CD4-positive, alpha-beta memory T cell (primary cell): ENCODE measurements around the gene ICA1L. TPM values are rescaled to one million over a fixed set of nuclear protein-coding genes. Genes with fewer than 3 reads are reported as not detected.
A peak's percentile ranks its signal among the peaks of the same experiment; 100 is the strongest.

Source experiments
- CTCF ChIA-PET: fragments of 350-600 bp; sonication (Branson Sonifier 250); formaldehyde crosslinking; loops from one replicate; lab custom pipeline; 2021; ENCODE audit warnings: inconsistent platforms; ENCODE audit not compliant: partially characterized antibody; lab: Charles Lee
- POLR2A ChIA-PET: fragments of 350-600 bp; sonication (Branson Sonifier 250); formaldehyde crosslinking; loops from one replicate; lab custom pipeline; 2021; ENCODE audit not compliant: partially characterized antibody; lab: Charles Lee
- DNase-seq, 5 donors: peaks; one replicate each; pipeline versions ENCODE4 v3.0.0 to v3.0.0-alpha.2; 2020 to 2022; ENCODE audit warnings: mixed read lengths in 1 of 5
- H3K27ac ChIP-seq: one replicate; pipeline ENCODE4 v1.7.0; 2013; ENCODE audit warnings: low read depth, low read length
- H3K27me3 ChIP-seq: 2 replicates; pipeline ENCODE4 v1.7.0; 2013; ENCODE audit warnings: mild to moderate bottlenecking, low read length, moderate library complexity; ENCODE audit not compliant: insufficient read depth
- H3K36me3 ChIP-seq: 2 replicates; pipeline ENCODE4 v1.7.0; 2013; ENCODE audit warnings: mild to moderate bottlenecking, low read length, moderate library complexity; ENCODE audit not compliant: insufficient read depth
- H3K4me1 ChIP-seq: 2 replicates; pipeline ENCODE4 v1.7.0; 2013; ENCODE audit warnings: mild to moderate bottlenecking, low read length, moderate library complexity; ENCODE audit not compliant: insufficient read depth
- H3K4me3 ChIP-seq, 2 donors: one replicate each; pipeline ENCODE4 v1.7.0; 2013; ENCODE audit warnings: low read length in 2 of 2, mild to moderate bottlenecking in 1 of 2
- H3K9me3 ChIP-seq, 2 donors: one replicate each; pipeline ENCODE4 v1.7.0; 2013; ENCODE audit warnings: low read length in 2 of 2, control low read depth in 1 of 2; ENCODE audit not compliant: control insufficient read depth in 1 of 2
- H3K27ac Mint-ChIP-seq, 7 donors: one replicate each; pipeline ENCODE4 v1.8.0; 2020 to 2021; ENCODE audit warnings: mixed read lengths in 7 of 7, mild to moderate bottlenecking in 6 of 7, inconsistent platforms in 3 of 7, moderate library complexity in 3 of 7
- H3K27me3 Mint-ChIP-seq, 2 donors: one replicate each; pipeline ENCODE4 v1.8.0; 2020 to 2021; ENCODE audit warnings: mixed read lengths in 2 of 2
- H3K36me3 Mint-ChIP-seq, 2 donors: one replicate each; pipeline ENCODE4 v1.8.0; 2020 to 2021; ENCODE audit warnings: mixed read lengths in 2 of 2, inconsistent platforms in 1 of 2, mild to moderate bottlenecking in 1 of 2
- H3K4me1 Mint-ChIP-seq, 4 donors: one replicate each; pipeline ENCODE4 v1.8.0; 2020 to 2021; ENCODE audit warnings: mixed read lengths in 4 of 4, mild to moderate bottlenecking in 1 of 4
- H3K4me3 Mint-ChIP-seq, 8 donors: one replicate each; pipeline ENCODE4 v1.8.0; 2020 to 2021; ENCODE audit warnings: mixed read lengths in 8 of 8, mild to moderate bottlenecking in 7 of 8, moderate library complexity in 6 of 8, inconsistent platforms in 3 of 8
- H3K9me3 Mint-ChIP-seq, 8 donors: one replicate each; pipeline ENCODE4 v1.8.0; 2020 to 2021; ENCODE audit warnings: mixed read lengths in 8 of 8, mild to moderate bottlenecking in 5 of 8, inconsistent platforms in 3 of 8, moderate library complexity in 1 of 8
- intact Hi-C: fragments of 100-400 bp; cut with micrococcal nuclease; formaldehyde crosslinking; loops from one replicate; pipeline ENCODE4 v1.15.1; 2023
- polyA plus RNA-seq, 2 donors: library from polyadenylated mRNA; unstranded; fragments of 300-500 nt; fragmentation: Illumina TruSeq; gene quantifications; one replicate each; pipeline ENCODE4 v1.2.3, GENCODE V29; 2021
- total RNA-seq, 2 experiments: library from RNA; stranded (reverse); gene quantifications; one replicate each; pipeline ENCODE4 v1.2.3, GENCODE V29; 2021

ICA1L gene
- total and polyA plus RNA-seq, 4 experiments from 2014 or later: 0.45 to 1.8 (median 0.54) TPM

DNA sequence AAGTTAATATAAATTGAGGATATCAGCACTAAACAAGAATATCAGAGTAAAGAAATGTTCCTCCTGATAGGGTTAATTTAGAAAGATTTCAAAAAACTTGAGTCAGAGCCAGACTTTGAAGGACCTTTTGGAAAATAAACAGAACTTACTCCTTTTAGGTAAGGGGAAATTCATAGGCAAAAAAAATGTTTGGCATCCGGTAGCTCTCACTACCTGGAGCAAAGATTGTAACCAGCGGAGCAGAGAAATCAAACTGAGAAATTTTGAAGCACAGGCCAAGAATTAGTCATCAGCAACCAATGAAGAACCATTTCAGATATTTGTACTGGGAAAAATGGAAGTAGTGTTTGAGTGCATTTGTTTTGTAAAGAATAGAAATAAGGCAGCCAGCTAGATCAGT is 113.0 kb downstream of the ICA1L start:
- DNase-seq: no peak
- H3K27ac Mint-ChIP-seq: peak overlapping the region in 3 of 7 donors; percentile 6 to 74 (median 35)
- no peaks in the 10 kb centered on the region for H3K27me3 ChIP-seq
- intact Hi-C loops: no loop called here
- no peaks in the 10 kb centered on the region for H3K27me3 Mint-ChIP-seq
- no peak overlapping the region for H3K27ac ChIP-seq
- POLR2A ChIA-PET: no interaction called here
- CTCF ChIA-PET: interaction anchor here (1.1 to 1.4 kb wide), 2 partner anchors 10 to 170 kb away, joined by 3 to 4 read pairs; no protein-coding TSS in a partner anchor
- no peaks in the 10 kb centered on the region for H3K4me1 ChIP-seq
- H3K4me3 ChIP-seq: no peak overlapping the region
- H3K9me3 Mint-ChIP-seq: peaks cover 0 to 1% (median 0%) of the 10 kb centered on the region in 8 donors
- H3K4me3 Mint-ChIP-seq: no peak overlapping the region
- H3K36me3 ChIP-seq: peaks cover 26% of the 10 kb centered on the region
- peaks cover 0 to 4% (median 0%) of the 10 kb centered on the region in 4 donors for H3K4me1 Mint-ChIP-seq
- H3K9me3 ChIP-seq: no peaks in the 10 kb centered on the region
- peaks cover 62 to 66% of the 10 kb centered on the region in 2 donors for H3K36me3 Mint-ChIP-seq

GRCh38 chr2:202758128-202758527 is 113.4 kb downstream of the ICA1L start:
- H3K36me3 Mint-ChIP-seq: peaks cover 65% of the 10 kb centered on the region in 2 donors

DNA sequence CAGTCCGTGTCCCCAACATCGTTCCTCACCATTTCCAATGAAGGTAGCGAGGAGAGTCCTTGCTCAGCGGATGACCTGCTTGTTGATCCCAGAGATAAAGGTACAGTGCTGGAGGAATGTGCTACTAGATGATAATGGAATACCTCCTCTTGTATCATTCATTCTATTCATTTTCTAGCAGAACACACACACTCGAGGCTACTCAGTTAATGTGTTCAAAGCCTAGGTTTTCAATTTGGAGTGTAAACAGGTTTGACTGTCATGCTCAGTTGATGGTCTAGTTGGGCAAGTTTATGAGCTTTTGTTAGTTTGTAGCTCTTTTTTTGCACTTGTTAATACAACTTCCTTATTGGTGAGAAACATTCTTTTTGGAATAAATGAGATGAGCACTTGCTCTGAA is 114.2 kb downstream of the ICA1L start:
- ChIA-PET CTCF (interaction anchor here (1.1 to 1.4 kb wide), 2 partner anchors 11 to 169 kb away, joined by 3 to 4 read pairs; no protein-coding TSS in a partner anchor), POLR2A (no interaction called here)
- Mint-ChIP-seq H3K27me3 (no peaks in the 10 kb centered on the region), H3K9me3 (peaks cover 0 to 2% (median 0%) of the 10 kb centered on the region in 8 donors), H3K4me1 (peaks cover 0 to 11% (median 1%) of the 10 kb centered on the region in 4 donors), H3K36me3 (peaks cover 62 to 63% of the 10 kb centered on the region in 2 donors), H3K27ac (peak overlapping the region in 1 of 7 donors; percentile 29), H3K4me3 (no peak overlapping the region)
- Histone ChIP-seq H3K4me1 (no peaks in the 10 kb centered on the region), H3K36me3 (peaks cover 26% of the 10 kb centered on the region), H3K4me3 (no peak overlapping the region), H3K9me3 (no peaks in the 10 kb centered on the region), H3K27ac (no peak overlapping the region), H3K27me3 (no peaks in the 10 kb centered on the region)
- DNase-seq: no peak
- intact Hi-C loops: no loop called here

More at GRCh38 chr2:202758128-202758527, 113.4 kb downstream of the ICA1L start:
- ChIA-PET POLR2A (no interaction called here), CTCF (interaction anchor here (1.1 to 1.4 kb wide), 2 partner anchors 10 to 169 kb away, joined by 3 to 4 read pairs; no protein-coding TSS in a partner anchor)
- peaks cover 26% of the 10 kb centered on the region for H3K36me3 ChIP-seq
- H3K27me3 ChIP-seq: no peaks in the 10 kb centered on the region
- no peak overlapping the region for H3K27ac ChIP-seq
- intact Hi-C loops: no loop called here
- no peak for DNase-seq
- no peaks in the 10 kb centered on the region for H3K4me1 ChIP-seq
- Mint-ChIP-seq H3K4me1 (peaks cover 0 to 7% (median 1%) of the 10 kb centered on the region in 4 donors), H3K4me3 (no peak overlapping the region), H3K27me3 (no peaks in the 10 kb centered on the region), H3K27ac (no peak overlapping the region), H3K9me3 (peaks cover 0 to 2% (median 0%) of the 10 kb centered on the region in 8 donors)
- H3K4me3 ChIP-seq: no peak overlapping the region
- no peaks in the 10 kb centered on the region for H3K9me3 ChIP-seq

DNA sequence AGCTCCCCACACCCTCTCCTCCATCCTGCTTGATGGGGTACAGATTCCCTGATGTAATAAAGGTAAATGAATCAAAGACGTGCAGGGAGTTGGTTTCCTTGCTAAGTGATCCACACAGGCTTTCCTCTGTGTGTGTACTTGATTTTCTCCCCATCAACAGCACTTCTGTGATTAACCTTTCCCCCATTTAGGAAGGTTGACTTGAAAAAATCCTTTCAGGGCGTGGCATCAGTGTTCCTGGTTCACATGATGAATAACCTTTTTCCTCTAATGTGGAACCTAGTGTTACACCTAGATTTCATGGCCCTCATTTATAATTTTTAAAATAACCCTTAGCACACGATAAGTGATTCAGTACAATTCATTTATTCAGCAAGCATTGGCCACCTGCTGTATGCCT is 115.0 kb downstream of the ICA1L start:
- H3K27me3 ChIP-seq: no peaks in the 10 kb centered on the region
- H3K27ac ChIP-seq: no peak overlapping the region
- no peak overlapping the region for H3K4me3 ChIP-seq
- ChIA-PET CTCF (no interaction called here), POLR2A (no interaction called here)
- Mint-ChIP-seq H3K9me3 (peaks cover 0 to 2% (median 0%) of the 10 kb centered on the region in 8 donors), H3K4me3 (no peak overlapping the region), H3K36me3 (peaks cover 61 to 62% of the 10 kb centered on the region in 2 donors), H3K27ac (peak overlapping the region in 1 of 7 donors; percentile 31), H3K27me3 (no peaks in the 10 kb centered on the region), H3K4me1 (peaks cover 0 to 11% (median 3%) of the 10 kb centered on the region in 4 donors)
- peaks cover 26% of the 10 kb centered on the region for H3K36me3 ChIP-seq
- intact Hi-C loops: no loop called here
- no peak for DNase-seq
- no peaks in the 10 kb centered on the region for H3K9me3 ChIP-seq
- no peaks in the 10 kb centered on the region for H3K4me1 ChIP-seq

DNA sequence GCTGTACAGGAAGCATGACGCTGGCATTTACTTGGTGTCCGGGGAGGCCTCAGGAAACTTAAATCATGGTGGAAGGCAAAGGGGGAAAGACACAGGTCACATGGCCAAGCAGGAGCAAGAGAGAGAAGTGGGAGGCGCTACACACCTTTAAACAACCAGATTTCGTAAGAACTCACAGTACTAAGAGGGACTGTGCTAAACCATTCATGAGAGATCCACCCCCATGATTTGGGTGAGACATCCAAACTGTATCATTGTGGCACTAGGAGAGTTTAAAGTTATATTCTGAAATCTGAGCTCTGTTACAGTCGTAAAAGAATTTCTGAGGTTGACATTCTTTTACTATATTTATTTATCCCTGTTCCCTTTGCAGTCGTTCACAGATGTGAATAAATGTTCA is 116.6 kb downstream of the ICA1L start:
- POLR2A ChIA-PET: no interaction called here
- intact Hi-C loops: no loop called here

GRCh38 chr2:202752071-202752470 is 119.5 kb downstream of the ICA1L start:
- Histone ChIP-seq H3K36me3 (peaks cover 5% of the 10 kb centered on the region), H3K27ac (no peak overlapping the region), H3K27me3 (no peaks in the 10 kb centered on the region), H3K4me3 (no peak overlapping the region), H3K4me1 (no peaks in the 10 kb centered on the region), H3K9me3 (no peaks in the 10 kb centered on the region)
- no peak for DNase-seq
- no peaks in the 10 kb centered on the region for H3K27me3 Mint-ChIP-seq
- peaks cover 28 to 30% of the 10 kb centered on the region in 2 donors for H3K36me3 Mint-ChIP-seq
- no peak overlapping the region for H3K4me3 Mint-ChIP-seq
- CTCF ChIA-PET: interaction anchor here (0.7 to 2.1 kb wide), 3 partner anchors 9 to 731 kb away, joined by 3 to 7 read pairs (median 3); no protein-coding TSS in a partner anchor
- POLR2A ChIA-PET: interaction anchor here (0.7 kb wide), 1 partner anchor 117 kb away, joined by 4 read pairs; no protein-coding TSS in a partner anchor
- H3K27ac Mint-ChIP-seq: peak overlapping the region in 3 of 7 donors; percentile 43 to 69 (median 55)
- H3K9me3 Mint-ChIP-seq: peaks cover 0 to 2% (median 0%) of the 10 kb centered on the region in 8 donors
- intact Hi-C loops: no loop called here
- H3K4me1 Mint-ChIP-seq: peaks cover 5 to 20% (median 9%) of the 10 kb centered on the region in 4 donors

More for the DNA sequence above, 116.6 kb downstream of the ICA1L start:
- H3K27me3 ChIP-seq: no peaks in the 10 kb centered on the region
- CTCF ChIA-PET: no interaction called here
- H3K9me3 Mint-ChIP-seq: peaks cover 0 to 2% (median 0%) of the 10 kb centered on the region in 8 donors
- H3K4me1 ChIP-seq: no peaks in the 10 kb centered on the region
- H3K27ac Mint-ChIP-seq: peak overlapping the region in 3 of 7 donors; percentile 38 to 59 (median 53)
- peaks cover 49 to 54% of the 10 kb centered on the region in 2 donors for H3K36me3 Mint-ChIP-seq
- no peak overlapping the region for H3K4me3 ChIP-seq
- H3K4me1 Mint-ChIP-seq: peaks cover 0 to 18% (median 7%) of the 10 kb centered on the region in 4 donors
- no peak overlapping the region for H3K4me3 Mint-ChIP-seq
- no peak for DNase-seq
- no peaks in the 10 kb centered on the region for H3K27me3 Mint-ChIP-seq
- peaks cover 20% of the 10 kb centered on the region for H3K36me3 ChIP-seq
- no peak overlapping the region for H3K27ac ChIP-seq
- no peaks in the 10 kb centered on the region for H3K9me3 ChIP-seq

DNA sequence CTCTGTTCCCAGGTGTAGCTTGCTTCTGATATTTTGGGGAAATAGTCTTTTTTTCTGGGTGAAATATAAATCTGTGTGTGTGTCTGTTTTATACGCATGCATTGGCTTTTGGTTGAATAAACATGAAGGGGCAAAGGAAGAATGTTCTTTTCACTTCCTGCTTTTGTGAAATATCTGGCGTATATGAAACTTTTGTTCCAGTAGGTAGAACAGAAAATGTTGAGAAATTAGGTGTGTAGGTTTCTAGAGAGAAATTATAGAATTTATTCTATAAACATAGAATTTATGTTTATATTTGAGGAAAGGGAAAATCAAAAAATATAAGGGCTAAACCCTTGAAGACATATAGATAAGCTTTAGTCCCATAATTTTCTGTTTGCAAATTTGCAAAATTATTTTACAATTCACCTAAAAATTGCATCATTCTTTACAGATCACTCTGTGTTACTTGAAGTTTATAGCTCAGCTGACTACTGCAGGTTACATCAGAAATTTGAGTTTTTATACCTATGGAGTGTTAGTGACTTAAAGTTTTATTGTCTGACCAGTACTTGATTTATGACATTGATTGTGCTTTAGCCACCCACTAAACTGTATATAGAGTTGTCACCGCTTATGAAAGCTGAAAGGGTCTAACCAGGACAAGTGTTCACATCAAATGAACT is 120.7 kb downstream of the ICA1L start:
- DNase-seq: no peak
- peak overlapping the region in 2 of 7 donors; percentile 9 to 18 for H3K27ac Mint-ChIP-seq
- CTCF ChIA-PET: interaction anchor here (0.9 to 2.1 kb wide), 2 partner anchors 120 to 162 kb away, joined by 3 to 7 read pairs; no protein-coding TSS in a partner anchor
- peaks cover 17 to 22% of the 10 kb centered on the region in 2 donors for H3K36me3 Mint-ChIP-seq
- Histone ChIP-seq H3K4me1 (no peaks in the 10 kb centered on the region), H3K9me3 (no peaks in the 10 kb centered on the region), H3K36me3 (no peaks in the 10 kb centered on the region), H3K27ac (no peak overlapping the region), H3K4me3 (no peak overlapping the region), H3K27me3 (no peaks in the 10 kb centered on the region)
- peaks cover 0 to 2% (median 0%) of the 10 kb centered on the region in 8 donors for H3K9me3 Mint-ChIP-seq
- intact Hi-C loops: no loop called here
- POLR2A ChIA-PET: interaction anchor here (1.6 kb wide), 1 partner anchor 13 kb away, joined by 3 read pairs; no protein-coding TSS in a partner anchor
- no peak overlapping the region for H3K4me3 Mint-ChIP-seq
- peaks cover 5 to 20% (median 9%) of the 10 kb centered on the region in 4 donors for H3K4me1 Mint-ChIP-seq
- H3K27me3 Mint-ChIP-seq: no peaks in the 10 kb centered on the region
